SHP77 (cell line): ENCODE data around the gene TEF.
"Not testable (repeated sequence)": the region's sequence is repeated elsewhere in the genome, so short reads cannot be mapped to it uniquely, and the experiment has no call there.

Experiments used
- DNase-seq, 2 experiments: peaks; one replicate each; lab custom pipeline; 2025; lab: John Stamatoyannopoulos, UW

TEF gene

DNA sequence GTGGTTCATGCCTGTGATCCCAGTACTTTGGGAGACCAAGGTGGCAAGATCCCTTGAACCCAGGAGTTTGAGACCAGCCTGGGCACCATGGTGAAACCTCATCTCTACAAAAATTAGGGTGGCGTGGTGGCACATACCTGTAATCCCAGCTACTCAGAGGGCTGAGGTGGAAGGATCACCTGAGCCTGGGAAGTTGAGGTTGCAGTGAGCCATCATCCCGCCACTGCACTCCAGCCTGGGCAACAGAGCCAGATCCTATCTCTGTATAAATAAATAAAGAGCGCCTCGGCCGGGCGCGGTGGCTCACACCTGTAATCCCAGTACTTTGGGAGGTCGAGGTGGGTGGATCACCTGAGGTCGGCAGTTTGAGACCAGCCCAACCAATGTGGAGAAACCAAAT is 37.0 kb downstream of the TEF start:
- no peak for DNase-seq

DNA sequence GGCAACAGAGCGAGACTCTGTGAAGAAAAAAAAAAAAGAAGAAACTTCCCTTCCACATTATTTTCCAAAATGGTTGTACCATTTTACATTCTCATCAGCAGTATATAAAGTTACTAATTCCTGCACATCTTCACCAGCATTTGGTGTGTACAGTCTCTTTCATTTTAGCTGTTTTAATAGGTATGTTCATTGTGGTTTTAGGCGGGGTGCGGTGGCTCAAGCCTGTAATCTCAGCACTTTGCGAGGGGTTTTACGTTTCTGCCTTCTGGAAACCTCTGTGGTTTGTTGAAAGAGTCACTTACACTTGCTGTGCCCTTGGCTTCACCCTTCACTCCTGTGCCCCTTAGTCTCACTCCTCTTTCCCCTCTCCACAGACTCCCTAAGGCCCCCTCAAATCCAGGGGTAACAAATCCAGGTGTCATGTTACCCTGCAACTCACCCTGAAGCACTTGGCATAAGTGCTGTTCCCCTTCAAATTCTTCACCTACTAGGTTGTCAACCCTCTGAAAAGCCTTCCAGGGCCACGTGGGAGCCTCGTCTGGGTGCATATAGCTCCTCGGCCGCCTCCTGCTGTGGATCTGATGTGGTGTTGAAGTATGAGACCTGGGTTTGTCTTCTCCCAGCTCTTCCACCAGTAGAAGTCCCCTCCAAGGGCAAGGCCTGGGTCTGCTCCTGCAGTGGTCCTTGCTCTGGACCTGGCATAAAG is 44.1 kb downstream of the TEF start:
- no peak for DNase-seq

DNA sequence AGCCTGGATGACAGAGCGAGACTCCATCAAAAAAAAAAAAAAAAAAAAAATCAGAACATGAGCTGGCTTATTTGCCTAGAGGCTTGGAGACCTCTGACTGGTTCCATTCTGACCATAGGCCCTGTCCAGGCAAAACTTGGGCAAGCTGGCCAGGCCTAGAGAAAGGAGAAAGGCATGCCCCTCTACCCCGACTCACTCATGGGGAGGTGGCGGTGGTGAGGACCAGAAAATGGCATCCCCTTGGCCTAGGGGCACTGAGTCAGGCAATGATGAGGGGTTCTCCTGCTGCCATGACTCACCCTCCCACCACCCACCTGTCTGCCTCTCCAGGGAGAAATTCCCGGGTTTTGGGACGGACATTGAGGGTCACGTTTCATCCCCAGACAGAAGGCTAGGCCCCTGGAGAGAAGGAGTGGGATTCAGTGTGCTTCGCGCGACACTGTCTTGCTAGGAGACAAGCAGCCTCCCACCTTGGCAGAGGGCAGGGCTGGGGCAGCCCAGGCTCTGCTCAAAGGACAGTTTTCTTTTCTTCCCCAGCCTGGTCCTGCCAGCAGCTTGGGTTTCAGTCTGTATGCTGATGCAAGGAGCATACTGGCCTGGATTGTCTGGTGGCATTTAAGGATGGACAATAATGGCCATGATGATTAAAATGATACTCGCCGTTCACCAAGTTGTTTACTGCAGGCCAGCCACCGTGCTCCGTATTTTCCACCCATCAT is 47.6 kb downstream of the TEF start:
- no peak for DNase-seq

DNA sequence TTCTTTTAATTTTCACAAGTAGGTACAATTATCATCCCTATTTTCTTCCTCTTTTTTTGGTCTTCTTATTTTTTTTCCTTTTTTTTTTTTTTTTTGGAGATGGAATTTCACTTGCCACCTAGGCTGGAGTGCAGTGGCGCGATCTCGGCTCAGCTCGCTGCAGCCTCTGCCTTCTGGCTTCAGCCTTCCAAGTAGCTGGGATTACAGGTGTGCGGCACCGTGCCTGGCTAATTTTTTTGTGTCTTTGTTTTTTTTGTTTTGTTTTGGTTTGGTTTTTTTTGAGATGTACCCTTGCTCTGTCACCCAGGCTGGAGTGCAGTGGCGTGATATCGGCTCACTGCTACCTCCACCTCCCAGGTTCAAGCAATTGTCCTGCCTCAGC is 48.2 kb downstream of the TEF start:
- no peak for DNase-seq

DNA sequence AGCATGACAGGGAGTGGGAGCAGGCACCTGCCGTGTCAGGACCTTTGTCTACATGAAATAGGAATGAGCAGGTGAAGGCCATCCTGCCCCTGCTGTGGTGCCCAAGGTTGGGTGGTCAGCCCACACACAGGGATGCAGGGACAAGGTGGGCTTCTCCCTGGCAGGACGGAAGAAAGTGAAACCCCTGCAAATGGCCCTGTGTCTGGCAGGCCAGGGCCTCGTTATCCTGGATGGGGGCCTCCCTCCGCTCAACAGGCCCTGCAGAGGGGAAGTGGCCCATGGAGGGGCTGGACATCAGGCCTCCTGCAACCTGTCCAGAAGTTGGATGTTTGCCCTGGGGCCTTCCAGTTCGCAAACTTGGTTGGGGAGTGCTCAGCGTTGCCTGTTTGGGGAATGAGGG is 49.9 kb downstream of the TEF start:
- no peak for DNase-seq

DNA sequence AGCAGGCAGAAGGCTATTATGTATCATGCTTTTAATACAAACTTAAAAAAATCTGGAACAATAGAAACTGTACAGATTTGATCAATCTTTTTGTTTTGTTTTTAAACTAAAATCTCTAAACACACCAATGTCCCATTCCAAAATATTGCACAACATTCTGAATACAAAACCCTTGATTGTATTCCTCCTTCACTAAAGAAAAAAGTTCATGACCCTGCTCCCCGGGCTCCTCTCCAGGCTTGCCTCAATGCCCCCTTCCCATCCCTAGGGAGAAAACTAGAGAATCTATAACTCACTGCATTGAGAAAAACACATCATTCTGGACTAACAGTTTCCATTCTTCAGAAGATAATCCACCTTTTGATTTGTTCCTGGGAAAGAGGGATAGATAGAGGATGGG is 51.7 kb downstream of the TEF start:
- not testable (repeated sequence) for DNase-seq

DNA sequence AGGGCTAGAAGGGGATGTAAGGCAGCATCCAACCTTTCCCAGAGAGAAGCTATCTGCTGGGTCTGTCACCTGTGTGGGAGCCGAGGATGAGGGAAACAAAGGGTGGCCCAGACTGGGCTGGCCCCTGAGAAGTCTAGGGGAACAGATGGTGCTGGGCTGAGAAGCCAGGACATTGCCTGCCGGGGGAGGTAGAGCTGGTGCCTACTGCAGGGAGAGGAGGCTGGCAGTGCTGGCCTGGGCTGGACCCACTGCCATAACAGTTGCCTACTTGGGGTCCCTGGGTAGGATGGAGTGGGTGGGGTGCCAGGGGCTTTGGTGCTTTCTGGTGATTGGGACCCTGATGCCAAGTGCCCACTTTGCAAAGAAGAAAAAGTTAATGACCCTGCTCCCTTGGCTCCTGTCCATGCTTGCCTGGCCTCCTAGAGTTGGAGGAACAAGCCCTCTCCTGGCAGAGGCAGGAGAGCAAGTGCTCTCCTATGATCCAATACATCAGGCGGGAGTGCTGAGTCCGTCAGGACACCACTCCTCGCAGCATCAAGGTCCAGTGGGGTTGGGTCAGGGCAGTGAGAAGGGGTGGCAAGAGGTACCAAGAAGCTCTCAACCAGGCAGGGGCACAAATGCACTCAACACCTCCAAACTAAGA is 52.7 kb downstream of the TEF start:
- DNase-seq: not testable (repeated sequence)

DNA sequence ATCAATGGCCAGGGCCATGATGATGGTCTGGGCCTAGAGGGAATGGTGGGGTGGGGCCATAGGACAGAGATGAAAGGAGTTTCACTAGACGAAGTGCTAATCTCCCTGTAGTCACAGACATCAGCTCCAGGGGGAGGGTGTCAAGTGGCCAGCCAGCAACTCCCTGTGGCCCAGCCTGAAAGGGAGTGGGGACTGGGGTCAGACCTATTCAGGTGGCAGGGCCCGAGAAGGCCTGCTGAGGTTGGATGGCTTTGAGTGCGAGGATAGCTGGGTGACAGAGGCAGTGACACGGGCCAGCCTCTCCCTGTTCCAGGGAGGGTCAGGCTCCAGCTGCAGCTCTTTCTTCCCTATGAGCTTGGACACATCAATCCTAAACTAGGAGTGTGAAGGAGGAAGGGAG is 53.8 kb downstream of the TEF start:
- no peak for DNase-seq

DNA sequence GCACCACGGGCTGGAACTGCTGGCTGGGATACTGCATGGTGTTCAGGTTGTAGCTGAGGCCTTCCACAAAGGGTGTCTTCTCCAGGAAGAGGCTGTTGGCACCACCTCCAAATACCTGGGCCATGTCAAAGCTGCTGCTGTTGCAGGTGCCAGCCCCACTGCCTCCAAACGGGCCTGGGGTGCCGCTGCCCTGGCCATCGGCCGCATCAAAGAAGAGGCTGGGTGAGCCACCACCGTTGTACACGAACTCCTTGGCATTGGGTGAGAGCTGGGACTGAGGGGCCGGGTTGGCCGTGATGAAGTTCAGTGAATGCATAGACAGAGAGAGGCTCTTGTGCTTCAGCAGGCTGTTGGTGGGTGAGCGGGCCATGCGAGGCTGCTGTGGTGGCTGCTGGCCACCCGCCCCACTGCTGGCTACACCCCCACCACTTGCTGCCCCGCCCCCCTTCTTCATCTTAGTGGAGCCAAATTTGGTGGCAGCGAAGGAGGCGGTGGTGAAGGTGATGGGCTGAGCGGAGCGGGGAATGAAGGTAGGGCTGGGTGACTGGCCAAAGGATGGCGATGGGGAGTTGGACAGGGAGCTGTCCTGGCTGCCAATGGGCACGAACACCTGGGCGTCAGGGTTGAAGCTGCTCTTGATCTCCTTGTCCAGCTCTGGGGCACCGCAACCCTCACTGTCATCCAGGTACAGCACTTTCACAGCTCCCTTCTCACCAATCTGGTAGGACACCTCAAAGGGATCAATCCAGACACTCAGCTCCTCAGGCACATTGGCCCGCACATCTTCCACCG is 54.8 kb downstream of the TEF start:
- no peak for DNase-seq

DNA sequence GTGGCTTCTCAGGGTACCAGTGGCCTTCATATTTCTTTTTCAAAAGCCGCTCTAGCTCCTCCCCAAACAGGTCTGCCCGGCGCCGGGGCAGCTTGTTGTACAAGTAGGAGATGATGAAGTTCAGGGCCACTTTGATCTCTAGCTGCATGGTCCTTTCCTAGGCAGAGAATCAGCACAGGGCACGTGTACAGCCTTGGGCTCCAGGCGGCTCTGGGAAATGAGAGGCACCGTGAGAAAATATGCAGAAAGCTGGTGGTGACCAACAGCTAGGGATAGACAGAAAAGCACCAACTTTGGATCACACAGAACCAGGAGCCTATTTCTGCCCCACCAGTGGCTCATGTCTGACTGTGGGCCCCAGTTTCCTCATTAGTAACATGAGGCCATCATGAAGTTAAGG is 55.5 kb downstream of the TEF start:
- no peak for DNase-seq

DNA sequence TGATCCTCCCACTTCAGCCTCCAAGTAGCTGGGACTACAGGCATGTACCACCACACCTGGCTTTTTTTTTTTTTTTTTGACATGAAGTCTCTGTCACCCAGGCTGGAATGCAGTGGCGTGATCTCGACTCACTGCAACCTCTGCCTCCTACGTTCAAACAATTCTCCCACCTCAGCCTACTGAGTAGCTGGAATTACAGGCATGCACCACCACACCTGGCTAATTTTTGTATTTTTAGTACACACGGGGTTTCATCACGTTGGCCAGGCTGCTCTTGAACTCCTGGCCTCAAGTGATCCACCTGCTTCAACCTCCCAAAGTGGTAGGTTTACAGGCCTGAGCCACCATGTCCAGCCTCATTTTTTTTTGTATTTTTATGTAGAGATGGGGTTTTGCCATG is 58.8 kb downstream of the TEF start:
- DNase-seq: not testable (repeated sequence)

DNA sequence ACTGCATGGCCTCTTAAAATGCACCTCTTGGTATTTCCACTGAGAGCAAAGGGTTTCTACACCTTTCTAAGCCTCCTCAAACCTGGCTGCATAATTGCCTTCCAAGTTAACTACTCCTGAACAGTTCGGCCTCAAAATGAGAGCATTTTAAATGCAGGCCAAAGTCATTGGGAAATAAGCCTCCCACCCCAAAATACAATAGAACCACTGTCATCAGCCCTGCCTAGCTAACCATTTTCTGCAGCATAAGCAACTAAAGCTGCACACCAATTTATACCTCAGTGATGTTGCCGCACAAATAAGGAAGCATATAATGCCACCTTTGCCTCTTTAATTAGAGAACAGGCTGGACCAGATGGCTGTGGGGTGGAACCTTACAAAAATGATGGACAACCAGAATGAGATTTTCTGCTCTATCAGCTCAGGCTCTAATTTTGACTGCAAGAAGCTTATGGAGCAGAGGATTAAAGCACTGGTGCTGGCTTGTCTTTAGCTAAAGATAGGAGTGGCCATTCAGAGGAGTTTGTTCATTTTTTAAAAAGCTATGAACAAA is 60.6 kb downstream of the TEF start:
- no peak for DNase-seq

DNA sequence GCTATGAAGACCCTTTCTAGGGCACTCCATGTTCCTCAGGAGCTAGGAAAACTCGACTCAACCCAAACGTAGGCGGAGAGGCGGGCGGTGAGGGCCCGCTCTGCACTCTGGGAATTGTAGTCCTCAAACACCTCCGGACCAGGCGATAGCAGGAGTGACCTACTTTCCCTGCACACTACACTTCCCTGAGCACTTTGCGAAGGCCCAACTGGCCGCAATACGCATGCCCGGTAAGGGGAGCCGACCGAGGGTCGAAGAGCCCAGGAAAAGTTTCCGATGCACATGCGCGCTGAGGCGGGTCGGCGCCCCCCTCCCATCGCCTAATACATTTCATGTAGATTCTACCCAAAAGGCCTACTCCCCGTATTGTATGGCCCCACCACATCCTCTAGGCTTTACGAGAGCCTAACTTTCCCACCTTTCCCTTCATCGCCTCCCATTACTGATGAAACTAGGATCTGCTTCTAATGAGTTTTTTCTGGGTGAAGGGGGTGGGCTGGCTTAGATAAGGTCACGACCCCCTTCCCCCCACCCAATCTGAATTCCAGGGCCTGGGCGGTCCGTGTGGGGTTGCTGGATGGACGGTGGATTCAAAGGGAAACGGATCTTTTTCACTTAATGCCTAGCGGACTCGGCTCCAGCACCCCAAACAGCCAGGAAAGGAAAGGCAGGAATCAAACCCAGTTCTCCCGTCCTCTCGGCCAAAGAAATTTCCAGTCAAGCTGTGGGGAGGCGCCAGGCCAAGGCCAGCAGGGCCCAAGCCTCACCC is 62.8 kb downstream of the TEF start:
- DNase-seq: peak; percentile 97

DNA sequence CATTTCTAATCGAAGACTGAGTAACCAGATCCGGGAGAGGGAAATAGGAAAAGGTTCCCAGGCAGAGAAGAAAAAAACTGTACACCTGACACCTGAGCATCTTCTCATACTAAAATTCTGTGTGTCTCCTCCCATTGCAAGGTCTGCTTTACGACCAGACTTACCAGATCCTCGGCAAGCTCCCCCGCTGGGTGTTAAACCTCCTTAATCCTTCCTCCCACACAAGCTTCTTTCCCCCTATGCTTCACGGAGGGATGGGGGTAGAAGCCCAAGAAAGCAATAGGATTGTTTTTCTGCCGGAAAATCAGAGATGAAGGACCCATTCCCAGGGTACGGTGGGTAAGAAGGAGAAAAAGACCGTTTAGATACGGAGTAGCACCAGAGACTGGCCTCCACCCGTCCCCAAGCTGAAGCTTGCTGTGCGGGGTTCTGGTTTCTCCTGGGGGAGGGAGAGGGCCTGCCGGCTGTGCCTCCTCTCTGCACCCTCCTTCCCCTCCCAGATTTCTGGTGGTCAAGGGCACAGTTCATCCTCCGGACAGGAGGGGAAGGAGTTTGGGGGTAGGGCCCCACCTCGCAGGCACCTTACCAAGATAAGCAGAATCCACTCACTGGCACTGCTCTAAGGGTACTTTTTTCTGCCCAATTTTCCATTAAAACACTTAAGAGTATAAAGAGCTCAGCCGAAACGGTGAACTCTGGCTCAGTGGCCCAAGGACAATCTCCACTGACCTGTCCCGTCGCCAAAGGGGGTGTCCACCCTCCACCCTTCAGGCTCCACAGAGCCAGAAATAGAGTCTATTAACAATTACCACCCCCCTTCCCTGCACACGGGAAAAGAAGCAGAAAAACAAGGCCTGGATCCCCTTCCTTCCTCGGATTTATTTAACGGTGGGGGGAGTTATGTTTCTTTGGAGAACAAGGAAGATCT is 63.7 kb downstream of the TEF start:
- DNase-seq: peak in 1 of 2 experiments; percentile 15

DNA sequence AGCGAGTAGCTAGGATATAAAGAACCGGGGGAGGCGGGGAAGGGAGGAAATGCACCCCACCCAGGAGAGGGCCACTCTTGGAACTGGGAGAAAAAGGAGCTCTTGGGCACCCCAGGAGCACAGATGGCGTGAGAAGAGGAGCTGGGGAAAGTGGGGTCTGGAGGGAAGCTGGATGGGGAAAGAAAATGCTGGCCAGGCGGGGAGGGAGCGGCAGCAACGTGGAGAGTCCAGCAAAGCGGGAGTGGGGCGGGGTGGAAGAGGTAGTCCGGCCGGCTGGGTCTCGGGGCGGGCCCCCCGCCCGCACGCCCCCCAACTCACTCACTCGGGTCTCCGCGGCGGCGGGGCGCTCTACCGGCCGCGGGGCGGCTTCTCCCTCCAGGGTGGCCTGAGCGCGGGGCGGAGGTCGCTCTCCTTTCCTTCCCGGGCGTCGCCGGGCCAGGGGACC is 64.3 kb downstream of the TEF start:
- DNase-seq: no peak

DNA sequence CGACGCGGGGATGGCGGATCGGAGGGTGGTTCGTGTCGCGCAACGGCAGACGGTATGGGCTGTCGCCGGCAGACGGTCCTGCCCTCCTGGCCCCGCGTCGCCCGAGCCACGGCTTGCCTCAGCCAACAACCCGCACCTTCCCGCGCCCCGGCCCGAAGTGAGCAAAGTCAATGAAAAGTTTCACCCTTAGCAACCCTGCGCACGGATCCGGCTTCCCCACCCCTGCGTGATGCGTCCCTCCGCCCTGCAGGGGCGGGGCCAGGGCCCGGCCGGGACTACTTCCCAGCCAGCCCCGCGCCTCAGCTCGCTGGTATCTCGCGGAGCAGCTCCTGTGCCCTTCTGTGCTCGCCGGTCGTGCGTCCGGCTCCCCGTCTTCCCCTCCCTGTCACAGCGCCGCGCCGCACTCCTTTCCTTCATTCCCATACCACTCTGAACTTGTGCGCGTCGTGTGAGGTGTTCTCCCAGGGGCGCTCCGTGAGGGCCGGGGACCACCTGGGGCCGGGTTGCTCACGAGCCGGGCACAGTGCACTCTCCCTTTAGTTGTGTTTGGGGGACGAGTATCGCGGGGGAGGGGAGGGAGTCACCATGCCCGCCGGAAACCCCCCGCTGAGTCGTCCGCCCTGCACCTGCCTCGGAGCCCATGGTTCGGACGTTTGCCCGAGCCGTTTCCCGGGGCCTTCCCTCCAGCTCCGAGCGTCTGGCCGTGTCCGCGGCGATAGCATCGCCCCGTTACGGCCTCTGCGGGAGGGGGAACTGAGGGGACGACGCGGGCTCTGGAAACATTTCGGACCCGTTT is 65.1 kb downstream of the TEF start, which contains the start of gene TOB2:
TOB2 (minus strand) TSS at position 163 of the 796 bp plus-strand sequence. CDS start 9,456 bp downstream, outside the sequence.
- DNase-seq: peak; percentile 86 to 90

DNA sequence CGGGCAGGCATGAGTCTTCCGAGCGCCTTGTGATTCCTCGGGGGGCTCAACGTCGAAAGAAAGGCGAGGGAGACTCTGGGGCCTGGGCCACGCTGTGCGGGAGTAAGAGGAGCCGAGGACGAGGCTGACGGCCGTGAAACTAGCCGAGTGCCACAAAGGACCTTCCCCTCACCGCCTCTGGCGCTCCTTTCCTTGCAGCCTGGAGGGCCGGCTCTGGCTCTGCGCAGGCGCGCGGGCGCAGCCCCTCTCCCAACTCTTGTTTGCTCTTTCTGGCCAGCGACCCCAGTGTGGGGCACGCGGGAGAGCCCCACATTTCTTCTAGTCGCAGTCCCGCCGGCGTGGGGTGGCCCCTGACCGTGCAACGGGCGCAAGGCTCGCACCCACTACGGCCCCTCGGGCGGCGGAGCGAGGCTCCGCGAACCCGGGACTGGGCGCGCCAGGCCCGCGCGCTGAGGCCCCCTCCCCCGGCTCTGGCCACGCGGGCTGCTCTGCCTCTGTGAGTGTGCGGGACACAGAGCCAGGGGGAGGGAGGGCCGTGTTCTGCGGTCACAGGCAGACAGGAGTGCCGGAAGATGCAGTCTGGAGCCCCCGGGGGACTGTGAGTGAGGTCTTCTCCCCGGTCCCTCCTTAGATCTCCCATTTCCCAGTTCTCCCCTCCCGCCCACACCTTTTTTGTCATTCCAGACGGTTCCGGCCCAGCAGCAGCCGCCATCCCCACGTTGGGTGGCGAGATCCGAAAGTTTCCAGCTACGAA is 65.9 kb downstream of the TEF start:
- peak in 1 of 2 experiments; percentile 73 for DNase-seq

DNA sequence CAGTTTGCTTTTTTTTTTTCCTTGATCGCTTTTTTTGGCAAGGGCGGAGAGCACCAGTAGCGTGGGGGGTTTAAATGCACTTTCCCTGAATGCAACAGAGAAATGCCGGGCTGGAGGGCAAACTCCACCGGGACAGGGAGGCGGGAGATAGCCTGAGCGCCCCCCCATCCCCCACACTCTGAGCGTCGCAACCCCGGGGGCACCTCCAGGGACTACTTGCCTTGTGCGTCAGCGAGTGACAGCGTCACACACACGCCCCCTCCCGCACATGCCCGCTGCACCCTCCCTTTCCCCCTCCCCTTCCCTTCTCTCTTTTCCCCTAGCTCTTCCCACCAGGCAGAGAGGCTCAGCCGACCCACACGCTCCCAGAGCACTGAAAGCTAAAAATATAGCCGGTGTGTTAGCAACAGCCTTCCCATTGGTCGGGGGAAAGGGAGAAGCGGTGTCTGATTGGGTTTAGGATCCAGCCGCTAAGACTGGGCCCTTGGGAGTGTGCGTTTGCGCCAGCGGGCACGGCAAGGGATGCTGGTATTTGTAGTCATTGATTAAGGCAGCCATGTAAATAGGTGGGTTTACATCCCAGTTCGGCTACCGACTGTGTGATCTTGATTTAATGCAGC is 66.6 kb downstream of the TEF start:
- DNase-seq: peak; percentile 98 to 99
